Lower lobe of right lung (tissue), 2 donors: Measurements from ENCODE around the gene REEP6. TPM values are rescaled to one million over a fixed set of nuclear protein-coding genes. Genes with fewer than 3 reads are reported as not detected.

ENCODE experiments used
- ATAC-seq, 2 donors: fragments of 200-7000 bp; cut with Tn5 transposase; one replicate each; pipeline ENCODE4 v1.9.1; 2020 to 2022; ENCODE audit warnings: mild to moderate bottlenecking in 2 of 2, moderate library complexity in 2 of 2
- DNase-seq: peaks from one replicate; pipeline ENCODE4 v3.0.0-alpha.2; 2020
- H3K27ac ChIP-seq: fragments of 200-600 bp; one replicate; pipeline ENCODE4 v1.8.0; 2022
- H3K27me3 ChIP-seq: fragments of 200-600 bp; one replicate; pipeline ENCODE4 v1.8.0; 2022; ENCODE audit warnings: low read depth
- H3K36me3 ChIP-seq: fragments of 200-600 bp; one replicate; pipeline ENCODE4 v1.8.0; 2022; ENCODE audit warnings: mild to moderate bottlenecking
- H3K4me1 ChIP-seq: fragments of 200-600 bp; one replicate; pipeline ENCODE4 v1.8.0; 2022
- H3K4me3 ChIP-seq: fragments of 200-600 bp; one replicate; pipeline ENCODE4 v1.8.0; 2022; ENCODE audit warnings: mild to moderate bottlenecking
- H3K9me3 ChIP-seq: fragments of 200-600 bp; one replicate; pipeline ENCODE4 v1.8.0; 2022
- CTCF ChIP-seq: fragments of 200-600 bp; IDR thresholded peaks from one replicate; pipeline ENCODE4 v1.8.0; 2022; ENCODE audit warnings: antibody characterized with exemption, mild to moderate bottlenecking
- intact Hi-C: fragments of 100-400 bp; cut with DNase I; formaldehyde crosslinking; loops from one replicate; pipeline ENCODE4 v1.11.0; 2022
- total RNA-seq: library from RNA; stranded (reverse); fragmentation: NEBNext Ultra II Directional; extraction: Animal tissue kit (Norgen Biotek cat#: 25700); gene quantifications from one replicate; pipeline ENCODE4 v1.2.1, GENCODE V29; 2021
- donor health status: DM: no; HTN: yes; CAD: no; lungs with severe emphysema.

Gene REEP6
- total RNA-seq, 1 donor from 2014 or later: 2.5 TPM

GRCh38 chr19:1450735-1451731 is 39.9 kb upstream of the REEP6 start:
- ATAC-seq (no peak), DNase-seq (no peak)
- H3K4me1 ChIP-seq: peaks cover 19% of the 10 kb centered on the region
- intact Hi-C loops: no loop called here
- no peak overlapping the region for H3K27ac ChIP-seq
- no peak overlapping the region for H3K4me3 ChIP-seq
- no peaks in the 10 kb centered on the region for H3K36me3 ChIP-seq
- no peaks in the 10 kb centered on the region for H3K9me3 ChIP-seq
- no peak for TF ChIP-seq CTCF
- H3K27me3 ChIP-seq: peaks cover 100% of the 10 kb centered on the region

GRCh38 chr19:1451916-1452801 is 38.8 kb upstream of the REEP6 start:
- H3K9me3 ChIP-seq: no peaks in the 10 kb centered on the region
- no peak overlapping the region for H3K4me3 ChIP-seq
- H3K4me1 ChIP-seq: peaks cover 21% of the 10 kb centered on the region
- H3K27ac ChIP-seq: no peak overlapping the region
- DNase-seq (no peak), ATAC-seq (no peak)
- H3K27me3 ChIP-seq: peaks cover 100% of the 10 kb centered on the region
- no peak for TF ChIP-seq CTCF
- intact Hi-C loops: no loop called here
- no peaks in the 10 kb centered on the region for H3K36me3 ChIP-seq

GRCh38 chr19:1452802-1453524 is 38.0 kb upstream of the REEP6 start:
- Histone ChIP-seq H3K4me1 (peaks cover 21% of the 10 kb centered on the region), H3K36me3 (no peaks in the 10 kb centered on the region), H3K27ac (no peak overlapping the region), H3K4me3 (no peak overlapping the region), H3K27me3 (peaks cover 100% of the 10 kb centered on the region), H3K9me3 (no peaks in the 10 kb centered on the region)
- intact Hi-C loops: no loop called here
- no peak for ATAC-seq
- no peak for DNase-seq
- no peak for TF ChIP-seq CTCF

- no peaks in the 10 kb centered on the region for H3K36me3 ChIP-seq
- H3K9me3 ChIP-seq: no peaks in the 10 kb centered on the region
- DNase-seq: no peak
- TF ChIP-seq CTCF: no peak
- no peak for ATAC-seq
- intact Hi-C loops: no loop called here
- no peak overlapping the region for H3K27ac ChIP-seq
- peaks cover 97% of the 10 kb centered on the region for H3K27me3 ChIP-seq
- H3K4me3 ChIP-seq: no peak overlapping the region
- peaks cover 21% of the 10 kb centered on the region for H3K4me1 ChIP-seq
Observed at GRCh38 chr19:1453525-1454364, 37.2 kb upstream of the REEP6 start.
